ENCODE measurements around the gene TMC6. TPM values are rescaled to one million over a fixed set of nuclear protein-coding genes. Genes with fewer than 3 reads are reported as not detected.
A peak's percentile ranks its signal among the peaks of the same experiment; 100 is the strongest.

Gene TMC6
- total RNA-seq, 1 donor from 2014 or later, result 61.7 TPM

DNA sequence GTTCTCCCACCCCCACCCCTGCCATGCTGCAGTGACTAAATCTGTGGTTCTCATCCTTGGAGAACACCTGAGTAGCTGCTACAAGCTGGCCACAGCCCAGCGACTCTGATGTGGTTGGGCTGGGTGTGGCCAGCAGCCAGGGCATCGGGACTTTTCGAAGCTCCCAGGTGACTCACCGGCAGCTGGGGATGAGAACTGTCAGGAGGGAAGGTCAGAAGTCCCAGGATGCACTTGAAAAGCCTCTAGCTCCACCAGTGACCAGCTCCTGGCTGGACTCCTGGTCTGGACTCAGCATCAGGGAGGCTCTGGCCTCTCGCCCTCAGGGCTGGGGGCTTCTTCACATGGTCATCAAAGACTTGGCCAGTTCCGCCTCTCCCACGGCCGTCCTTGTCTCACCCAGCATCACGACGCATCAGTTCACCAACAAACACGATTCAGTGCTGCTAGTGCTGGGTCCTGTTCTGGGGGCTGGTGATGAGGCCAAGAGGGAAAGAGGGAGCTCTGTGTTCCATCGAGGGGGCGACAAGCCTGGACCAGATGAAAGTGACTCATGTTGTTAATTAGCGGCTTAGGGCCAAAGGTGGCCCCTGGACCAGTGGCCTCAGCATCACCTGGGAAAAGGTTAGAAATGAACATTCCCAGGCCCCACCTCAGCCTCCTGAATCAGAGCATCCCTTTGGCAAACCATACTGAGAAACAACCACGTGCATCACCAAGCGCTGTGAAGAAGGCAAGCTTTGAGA lies 13.7 kb upstream of the TMC6 start:
- no peaks in the 10 kb centered on the region for H3K9me3 Mint-ChIP-seq (ENCODE audit: unreplicated experiment)
- H3K4me3 Mint-ChIP-seq (ENCODE audit: unreplicated experiment), result no peak overlapping the region
- Histone ChIP-seq H3K4me1 (ENCODE audit: insufficient read depth, low read length) (peaks cover 10% of the 10 kb centered on the region), H3K27ac (ENCODE audit: low read depth, low read length) (no peak overlapping the region), H3K4me3 (ENCODE audit: insufficient read depth, low read depth, low read length) (no peak overlapping the region), H2AFZ (ENCODE audit: low read depth, low read length) (no peak overlapping the region), H3K79me2 (ENCODE audit: insufficient read depth, low read length) (no peaks in the 10 kb centered on the region), H4K20me1 (ENCODE audit: insufficient read depth, low read length) (no peaks in the 10 kb centered on the region), H3K4me2 (ENCODE audit: low read length) (no peak overlapping the region), H3K27me3 (ENCODE audit: insufficient read depth, low read length) (no peaks in the 10 kb centered on the region), H3K9me3 (ENCODE audit: insufficient read depth, low read depth, low read length) (no peaks in the 10 kb centered on the region), H3K36me3 (ENCODE audit: insufficient read depth, low read length) (no peaks in the 10 kb centered on the region), H3K9ac (ENCODE audit: low read length) (no peak overlapping the region)
- FAIRE-seq (no peak), DNase-seq (ENCODE audit: low read depth) (peak; percentile 49)
- H3K27me3 Mint-ChIP-seq (ENCODE audit: low read depth, unreplicated experiment), result no peaks in the 10 kb centered on the region
- TF ChIP-seq, protein P1, sequence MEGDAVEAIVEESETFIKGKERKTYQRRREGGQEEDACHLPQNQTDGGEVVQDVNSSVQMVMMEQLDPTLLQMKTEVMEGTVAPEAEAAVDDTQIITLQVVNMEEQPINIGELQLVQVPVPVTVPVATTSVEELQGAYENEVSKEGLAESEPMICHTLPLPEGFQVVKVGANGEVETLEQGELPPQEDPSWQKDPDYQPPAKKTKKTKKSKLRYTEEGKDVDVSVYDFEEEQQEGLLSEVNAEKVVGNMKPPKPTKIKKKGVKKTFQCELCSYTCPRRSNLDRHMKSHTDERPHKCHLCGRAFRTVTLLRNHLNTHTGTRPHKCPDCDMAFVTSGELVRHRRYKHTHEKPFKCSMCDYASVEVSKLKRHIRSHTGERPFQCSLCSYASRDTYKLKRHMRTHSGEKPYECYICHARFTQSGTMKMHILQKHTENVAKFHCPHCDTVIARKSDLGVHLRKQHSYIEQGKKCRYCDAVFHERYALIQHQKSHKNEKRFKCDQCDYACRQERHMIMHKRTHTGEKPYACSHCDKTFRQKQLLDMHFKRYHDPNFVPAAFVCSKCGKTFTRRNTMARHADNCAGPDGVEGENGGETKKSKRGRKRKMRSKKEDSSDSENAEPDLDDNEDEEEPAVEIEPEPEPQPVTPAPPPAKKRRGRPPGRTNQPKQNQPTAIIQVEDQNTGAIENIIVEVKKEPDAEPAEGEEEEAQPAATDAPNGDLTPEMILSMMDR (IDR thresholded peaks at IDR 0.05; ENCODE audit: insufficient read depth, low read depth, low read length), result no peak
- TF ChIP-seq EZH2 (IDR thresholded peaks at IDR 0.05; ENCODE audit: insufficient read depth, low read length), result no peak
- no peaks in the 10 kb centered on the region for H3K36me3 Mint-ChIP-seq (ENCODE audit: low read depth, unreplicated experiment)
- H3K27ac Mint-ChIP-seq (ENCODE audit: unreplicated experiment), result no peak overlapping the region
- H3K4me1 Mint-ChIP-seq (ENCODE audit: low read depth, unreplicated experiment), result peaks cover 15% of the 10 kb centered on the region

DNA sequence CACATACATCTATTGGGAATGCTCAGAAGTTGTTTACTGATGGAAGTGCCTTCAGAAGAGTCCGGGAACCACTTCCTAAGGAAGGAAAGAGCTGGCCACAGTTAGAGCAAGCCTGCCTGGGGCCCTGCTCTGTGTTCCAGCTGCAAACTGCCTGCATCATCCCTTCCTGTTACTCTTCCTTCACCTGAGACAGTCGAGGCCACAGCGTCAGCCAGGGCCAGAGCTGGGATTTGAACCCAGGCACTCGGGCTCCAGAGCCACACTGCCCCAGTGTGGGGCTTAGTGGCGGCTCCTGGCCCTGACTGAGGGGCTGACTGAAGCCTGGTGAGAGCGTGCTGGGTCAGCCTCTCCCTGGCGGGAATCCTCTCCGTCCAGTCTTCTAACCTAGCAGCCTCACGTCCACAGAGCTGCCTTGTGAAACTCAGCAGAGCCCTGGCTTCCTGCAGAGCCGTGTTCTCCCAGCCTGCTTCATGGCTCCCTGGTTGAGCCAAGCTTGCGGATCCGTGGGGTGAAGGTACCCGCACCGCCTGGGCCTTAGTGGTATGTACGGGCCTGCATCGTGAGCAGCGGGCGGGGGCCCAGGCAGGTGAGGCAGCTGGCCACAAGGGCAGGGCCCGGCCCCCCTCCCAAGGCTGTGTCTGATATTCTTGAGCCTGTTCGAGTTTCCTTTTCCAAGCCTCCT lies 13.0 kb upstream of the TMC6 start:
- H3K9me3 ChIP-seq (ENCODE audit: insufficient read depth, low read depth, low read length), result no peaks in the 10 kb centered on the region
- H3K4me1 ChIP-seq (ENCODE audit: insufficient read depth, low read length), result peaks cover 10% of the 10 kb centered on the region
- H3K9ac ChIP-seq (ENCODE audit: low read length), result peak overlapping the region; percentile 3
- no peaks in the 10 kb centered on the region for H3K27me3 ChIP-seq (ENCODE audit: insufficient read depth, low read length)
- Mint-ChIP-seq H3K4me3 (ENCODE audit: unreplicated experiment) (no peak overlapping the region), H3K27me3 (ENCODE audit: low read depth, unreplicated experiment) (peaks cover 2% of the 10 kb centered on the region), H3K9me3 (ENCODE audit: unreplicated experiment) (no peaks in the 10 kb centered on the region), H3K36me3 (ENCODE audit: low read depth, unreplicated experiment) (no peaks in the 10 kb centered on the region), H3K4me1 (ENCODE audit: low read depth, unreplicated experiment) (peaks cover 15% of the 10 kb centered on the region), H3K27ac (ENCODE audit: unreplicated experiment) (no peak overlapping the region)
- no peaks in the 10 kb centered on the region for H3K79me2 ChIP-seq (ENCODE audit: insufficient read depth, low read length)
- FAIRE-seq, result no peak
- DNase-seq (ENCODE audit: low read depth), result no peak
- no peak overlapping the region for H3K4me2 ChIP-seq (ENCODE audit: low read length)
- H2AFZ ChIP-seq (ENCODE audit: low read depth, low read length), result no peak overlapping the region
- H3K36me3 ChIP-seq (ENCODE audit: insufficient read depth, low read length), result no peaks in the 10 kb centered on the region
- no peak overlapping the region for H3K4me3 ChIP-seq (ENCODE audit: insufficient read depth, low read depth, low read length)
- TF ChIP-seq EZH2 (IDR thresholded peaks at IDR 0.05; ENCODE audit: insufficient read depth, low read length), result no peak
- TF ChIP-seq, protein P1 (IDR thresholded peaks at IDR 0.05; ENCODE audit: insufficient read depth, low read depth, low read length), result no peak
- H3K27ac ChIP-seq (ENCODE audit: low read depth, low read length), result no peak overlapping the region
- no peaks in the 10 kb centered on the region for H4K20me1 ChIP-seq (ENCODE audit: insufficient read depth, low read length)

All from astrocyte (in vitro differentiated cells and primary cell).